Measurements from ENCODE around the gene TMC1.

TMC1 gene

GRCh38 chr9:72576087-72576486 is 54.7 kb downstream of the TMC1 start:
- DNase-seq, result no peak

- DNase-seq, result no peak
Observed at GRCh38 chr9:72577212-72577753, 55.9 kb downstream of the TMC1 start.

- DNase-seq, result no peak
Observed at GRCh38 chr9:72579190-72579589, 57.8 kb downstream of the TMC1 start.

- DNase-seq, result no peak
Observed at GRCh38 chr9:72579880-72580550, 58.6 kb downstream of the TMC1 start.

GRCh38 chr9:72581694-72582093 is 60.3 kb downstream of the TMC1 start:
- DNase-seq, result no peak

GRCh38 chr9:72583370-72583769 is 62.0 kb downstream of the TMC1 start:
- no peak for DNase-seq

GRCh38 chr9:72586388-72587130 is 65.2 kb downstream of the TMC1 start:
- DNase-seq, result peak; percentile 17 to 28

- no peak for DNase-seq
Observed at GRCh38 chr9:72588336-72588735, 66.9 kb downstream of the TMC1 start.

GRCh38 chr9:72589667-72590521 is 68.5 kb downstream of the TMC1 start:
- DNase-seq, result no peak

- no peak for DNase-seq
Observed at GRCh38 chr9:72590824-72591223, 69.4 kb downstream of the TMC1 start.

- DNase-seq, result peak in 1 of 2 donors; percentile 45
Observed at GRCh38 chr9:72592502-72593403, 71.3 kb downstream of the TMC1 start.

GRCh38 chr9:72596451-72597180 is 75.2 kb downstream of the TMC1 start:
- no peak for DNase-seq

- no peak for DNase-seq
Observed at GRCh38 chr9:72597181-72597517, 75.7 kb downstream of the TMC1 start.

- DNase-seq, result no peak
Observed at GRCh38 chr9:72597601-72598000, 76.2 kb downstream of the TMC1 start.

- no peak for DNase-seq
Observed at GRCh38 chr9:72598639-72599038, 77.2 kb downstream of the TMC1 start.

GRCh38 chr9:72599874-72600534 is 78.6 kb downstream of the TMC1 start:
- no peak for DNase-seq

GRCh38 chr9:72600671-72601070 is 79.3 kb downstream of the TMC1 start:
- DNase-seq, result no peak

- no peak for DNase-seq
Observed at GRCh38 chr9:72601615-72602014, 80.2 kb downstream of the TMC1 start.

GRCh38 chr9:72612449-72612848 is 91.0 kb downstream of the TMC1 start:
- DNase-seq, result no peak

GRCh38 chr9:72614067-72614466 is 92.7 kb downstream of the TMC1 start:
- no peak for DNase-seq

GRCh38 chr9:72615931-72616330 is 94.5 kb downstream of the TMC1 start:
- DNase-seq, result no peak
